ENCODE measurements around the gene ADAMTSL3.

ADAMTSL3 gene

GRCh38 chr15:83873966-83874365 lies 220.0 kb downstream of the ADAMTSL3 start:
- DNase-seq (ENCODE audit: low read depth): no peak

GRCh38 chr15:83880529-83880928 lies 226.6 kb downstream of the ADAMTSL3 start:
- no peak for DNase-seq (ENCODE audit: low read depth)

- DNase-seq (ENCODE audit: low read depth): no peak
Measured at GRCh38 chr15:83881156-83881555, 227.2 kb downstream of the ADAMTSL3 start.

GRCh38 chr15:83886321-83886720 lies 232.4 kb downstream of the ADAMTSL3 start:
- no peak for DNase-seq (ENCODE audit: low read depth)

- no peak for DNase-seq (ENCODE audit: low read depth)
Measured at GRCh38 chr15:83887404-83887803, 233.5 kb downstream of the ADAMTSL3 start.

GRCh38 chr15:83887961-83888360 lies 234.0 kb downstream of the ADAMTSL3 start:
- no peak for DNase-seq (ENCODE audit: low read depth)

- no peak for DNase-seq (ENCODE audit: low read depth)
Measured at GRCh38 chr15:83889995-83890394, 236.1 kb downstream of the ADAMTSL3 start.

GRCh38 chr15:83890587-83890986 lies 236.7 kb downstream of the ADAMTSL3 start:
- no peak for DNase-seq (ENCODE audit: low read depth)

- no peak for DNase-seq (ENCODE audit: low read depth)
Measured at GRCh38 chr15:83892498-83892897, 238.6 kb downstream of the ADAMTSL3 start.

- DNase-seq (ENCODE audit: low read depth): no peak
Measured at GRCh38 chr15:83893308-83893707, 239.4 kb downstream of the ADAMTSL3 start.

- no peak for DNase-seq (ENCODE audit: low read depth)
Measured at GRCh38 chr15:83897037-83897436, 243.1 kb downstream of the ADAMTSL3 start.

GRCh38 chr15:83898361-83898760 lies 244.4 kb downstream of the ADAMTSL3 start:
- no peak for DNase-seq (ENCODE audit: low read depth)

- DNase-seq (ENCODE audit: low read depth): no peak
Measured at GRCh38 chr15:83899670-83900069, 245.7 kb downstream of the ADAMTSL3 start.

GRCh38 chr15:83904107-83905040 lies 250.5 kb downstream of the ADAMTSL3 start:
- no peak for DNase-seq (ENCODE audit: low read depth)

GRCh38 chr15:83905556-83906273 lies 251.8 kb downstream of the ADAMTSL3 start:
- DNase-seq (ENCODE audit: low read depth): no peak

- no peak for DNase-seq (ENCODE audit: low read depth)
Measured at GRCh38 chr15:83911345-83911744, 257.4 kb downstream of the ADAMTSL3 start.

- no peak for DNase-seq (ENCODE audit: low read depth)
Measured at GRCh38 chr15:83912343-83912742, 258.4 kb downstream of the ADAMTSL3 start.

- DNase-seq (ENCODE audit: low read depth): no peak
Measured at GRCh38 chr15:83913034-83913632, 259.2 kb downstream of the ADAMTSL3 start.

GRCh38 chr15:83914906-83915305 lies 261.0 kb downstream of the ADAMTSL3 start:
- DNase-seq (ENCODE audit: low read depth): no peak

- DNase-seq (ENCODE audit: low read depth): no peak
Measured at GRCh38 chr15:83917432-83917831, 263.5 kb downstream of the ADAMTSL3 start.

- no peak for DNase-seq (ENCODE audit: low read depth)
Measured at GRCh38 chr15:83918011-83918410, 264.1 kb downstream of the ADAMTSL3 start.

GRCh38 chr15:83919319-83919830 lies 265.5 kb downstream of the ADAMTSL3 start:
- no peak for DNase-seq (ENCODE audit: low read depth)
